Measurements from ENCODE around the gene MYL3.

The MYL3 gene

DNA sequence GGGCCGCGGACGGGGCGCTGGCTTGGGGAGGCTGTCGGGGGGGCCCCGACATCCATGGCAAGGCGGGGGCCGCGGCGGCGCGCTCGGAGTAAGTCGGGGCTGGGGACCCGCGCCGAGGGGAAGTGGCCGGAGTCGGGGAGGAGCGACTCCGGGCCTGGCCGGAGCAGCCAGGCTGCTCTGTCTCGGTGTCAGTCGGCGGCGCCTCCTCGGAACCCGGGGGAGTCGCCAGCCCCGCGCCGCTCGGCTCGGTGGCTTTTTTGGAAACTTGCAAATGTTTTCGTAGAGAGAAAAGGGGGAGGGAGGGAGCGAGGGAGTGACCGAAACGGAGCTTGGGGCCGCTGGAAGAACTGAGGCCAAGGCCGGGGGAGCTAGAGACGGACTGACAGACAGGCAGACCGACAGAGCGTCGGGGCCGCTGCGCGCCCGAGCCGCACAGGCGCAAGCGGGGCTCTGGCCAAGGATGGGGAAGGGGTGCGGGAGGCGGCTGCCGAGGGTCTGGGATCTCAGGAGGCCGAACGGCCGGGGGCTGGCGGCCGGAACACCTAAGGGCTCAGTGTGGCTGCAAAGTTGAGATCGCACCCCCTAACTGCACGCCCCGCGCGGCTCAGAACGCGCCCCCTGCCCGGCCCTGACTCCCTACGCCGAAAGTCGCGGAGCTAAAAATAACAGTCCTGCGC, 19.3 kb upstream of the MYL3 start:
- H3K4me1 ChIP-seq (ENCODE audit: insufficient read depth, low read length): peaks cover 26% of the 10 kb centered on the region
- H3K9me3 ChIP-seq (ENCODE audit: control insufficient read depth, insufficient read depth, low read length): no peaks in the 10 kb centered on the region
- no peaks in the 10 kb centered on the region for H3K36me3 ChIP-seq (ENCODE audit: insufficient read depth, low read length)
- peak overlapping the region; percentile 66; the same call in 1 of the 2 replicates for H3K9ac ChIP-seq (ENCODE audit: low read depth, low read length)

DNA sequence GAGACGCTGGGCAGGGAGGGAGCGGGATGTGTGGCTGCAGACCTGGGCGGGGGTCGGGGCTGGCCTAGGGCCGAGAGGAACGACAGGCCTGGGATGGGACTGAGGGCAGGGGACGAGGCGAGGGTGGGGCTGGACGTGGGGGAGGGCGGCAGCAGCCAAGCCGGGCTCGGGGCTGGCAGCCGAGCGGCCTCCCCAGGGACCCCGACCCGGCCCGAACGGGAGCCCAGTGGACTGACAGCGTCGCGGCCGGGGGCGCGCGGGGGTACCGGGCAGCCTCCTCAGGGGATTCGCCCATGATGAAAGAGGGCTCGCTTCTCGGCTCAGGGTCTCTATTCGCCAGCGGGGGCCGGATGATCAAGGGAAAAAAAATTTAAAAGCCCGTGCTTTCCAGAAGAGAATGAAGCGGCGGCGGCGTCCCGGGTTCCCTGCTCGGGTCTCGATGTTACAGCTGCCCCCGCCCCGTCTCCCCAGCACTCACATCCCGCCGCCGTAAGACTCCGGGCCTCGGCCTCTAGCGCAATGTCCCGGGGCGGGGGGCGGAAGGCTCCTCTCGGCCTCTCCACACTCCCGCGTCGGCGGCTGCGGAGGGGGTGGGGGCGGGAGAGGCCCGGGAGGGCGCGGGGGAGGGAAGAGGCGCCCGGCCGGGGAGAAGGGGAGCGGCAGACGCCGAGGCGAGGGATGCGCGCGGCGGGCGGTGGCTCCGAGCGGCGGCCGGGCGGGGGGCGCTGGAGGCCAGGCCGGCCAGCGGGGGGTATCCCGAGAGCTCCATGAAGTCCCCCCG, 18.5 kb upstream of the MYL3 start:
- Histone ChIP-seq H3K36me3 (ENCODE audit: insufficient read depth, low read length) (no peaks in the 10 kb centered on the region), H3K4me1 (ENCODE audit: insufficient read depth, low read length) (peaks cover 23% of the 10 kb centered on the region; the same call in 1 of the 2 replicates), H3K9ac (ENCODE audit: low read depth, low read length) (peak overlapping the region; percentile 66; the same call in 1 of the 2 replicates), H3K9me3 (ENCODE audit: control insufficient read depth, insufficient read depth, low read length) (no peaks in the 10 kb centered on the region)

DNA sequence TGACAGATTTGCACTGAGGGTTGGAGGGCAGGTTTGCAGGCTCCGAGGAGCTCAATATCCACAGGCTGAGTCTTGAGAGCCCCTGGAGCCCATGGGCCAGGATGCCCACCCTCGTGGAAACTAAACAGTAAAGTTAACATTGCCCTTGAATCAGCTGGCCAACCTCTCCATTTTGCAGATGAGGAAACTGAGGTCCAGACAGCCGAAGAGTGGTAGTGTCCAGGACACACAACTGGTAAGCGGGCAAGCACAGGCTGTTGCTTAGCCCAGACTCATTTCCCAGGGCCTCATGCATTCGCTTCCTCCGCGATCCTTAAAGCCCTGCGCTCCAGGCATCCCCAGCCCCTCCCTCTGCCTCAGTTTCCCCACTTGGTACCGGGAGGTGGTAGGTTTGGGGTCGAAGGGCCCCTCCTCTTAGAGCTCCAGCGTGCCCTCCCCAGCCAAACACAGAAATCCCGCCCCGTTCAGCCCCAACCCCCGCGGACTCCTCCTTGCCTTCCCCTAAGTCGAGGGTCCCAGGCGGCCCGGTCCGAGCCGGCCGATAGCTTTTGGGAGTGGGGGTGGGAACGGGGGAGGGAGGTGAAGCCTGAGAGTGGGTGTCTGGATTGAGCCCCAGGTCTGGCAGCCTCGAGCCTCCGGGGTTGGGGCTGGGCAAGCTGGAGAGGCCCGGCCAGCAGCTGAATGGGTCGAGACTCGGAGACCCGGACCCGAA, 17.8 kb upstream of the MYL3 start:
- peak overlapping the region; percentile 52; the same call in 1 of the 2 replicates for H3K9ac ChIP-seq (ENCODE audit: low read depth, low read length)
- H3K4me1 ChIP-seq (ENCODE audit: insufficient read depth, low read length): peaks cover 23% of the 10 kb centered on the region; the same call in 1 of the 2 replicates
- H3K36me3 ChIP-seq (ENCODE audit: insufficient read depth, low read length): no peaks in the 10 kb centered on the region
- H3K9me3 ChIP-seq (ENCODE audit: control insufficient read depth, insufficient read depth, low read length): no peaks in the 10 kb centered on the region

DNA sequence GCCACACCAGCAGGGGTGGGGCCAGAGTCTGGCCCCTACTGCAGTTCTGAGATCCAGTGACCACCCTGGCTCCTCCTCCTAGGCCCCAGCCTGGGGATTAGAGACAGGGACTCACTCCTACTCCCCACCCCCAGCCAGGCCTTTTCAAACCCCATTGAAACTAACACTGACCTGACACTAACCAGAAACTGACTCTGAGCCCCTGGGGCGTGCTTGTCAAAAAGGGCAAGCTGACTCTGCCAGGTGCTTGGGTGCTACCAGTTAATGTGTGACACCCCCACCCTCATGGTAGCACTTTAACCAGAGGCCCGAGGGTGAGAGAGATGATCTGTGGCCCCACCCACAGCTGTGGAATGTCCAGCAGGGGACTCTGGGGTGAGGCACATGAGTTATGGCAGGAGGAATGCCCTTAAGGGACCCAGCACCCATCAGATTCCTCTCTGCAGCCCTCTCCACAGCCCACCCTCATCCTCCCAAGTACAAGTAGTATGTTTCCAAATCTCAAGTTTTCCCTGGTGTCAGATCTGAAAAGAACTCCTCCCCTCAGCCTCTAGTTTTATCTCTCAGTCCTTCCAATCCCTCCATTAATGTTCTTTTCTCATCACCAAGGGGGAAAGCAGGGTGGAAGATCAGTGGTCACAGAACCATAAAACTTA, 15.7 kb upstream of the MYL3 start:
- H3K9ac ChIP-seq (ENCODE audit: low read depth, low read length): no peak overlapping the region
- H3K9me3 ChIP-seq (ENCODE audit: control insufficient read depth, insufficient read depth, low read length): no peaks in the 10 kb centered on the region
- H3K4me1 ChIP-seq (ENCODE audit: insufficient read depth, low read length): peaks cover 8% of the 10 kb centered on the region; the same call in 1 of the 2 replicates
- H3K36me3 ChIP-seq (ENCODE audit: insufficient read depth, low read length): no peaks in the 10 kb centered on the region

DNA sequence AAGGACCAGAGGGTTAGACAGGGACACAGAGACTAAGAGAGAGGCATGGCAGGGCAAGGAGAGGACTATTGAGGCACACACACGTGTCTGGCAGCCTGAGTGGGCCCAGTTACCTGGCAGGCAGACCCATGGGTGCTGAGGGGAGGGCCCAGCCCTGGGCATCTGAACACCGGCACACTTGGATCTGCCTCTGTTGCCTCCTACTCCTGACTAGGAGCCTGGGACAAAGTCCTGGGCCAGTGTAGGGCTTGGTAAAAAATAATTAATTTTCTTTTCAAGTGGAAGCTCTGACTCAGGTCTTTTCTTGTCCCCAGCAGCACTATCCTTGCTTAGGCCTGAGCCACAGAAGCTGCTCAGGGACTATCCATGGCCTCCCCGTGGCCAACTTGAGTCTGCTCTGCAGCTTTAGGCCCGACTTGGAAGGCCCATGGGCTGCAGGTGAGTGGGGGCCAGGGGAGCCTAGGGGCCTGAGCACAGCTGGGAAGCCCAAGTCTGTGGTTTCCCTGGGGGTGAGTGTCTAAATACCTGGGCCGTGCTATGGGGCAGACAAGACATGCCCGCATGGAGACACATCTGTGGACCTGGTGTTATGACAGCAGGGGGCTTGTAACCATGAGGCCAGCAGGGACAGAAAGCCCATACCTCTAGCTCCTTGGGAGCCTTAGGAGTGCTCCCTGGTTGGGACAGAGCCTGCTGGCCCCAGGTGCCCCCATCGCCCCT, 14.3 kb upstream of the MYL3 start, which contains the start of gene PTH1R:
PTH1R (plus strand) TSS at position 316 of the 720 bp plus-strand sequence. CDS start 5,839 bp downstream, outside the sequence.
- peaks cover 3% of the 10 kb centered on the region; the same call in 1 of the 2 replicates for H3K4me1 ChIP-seq (ENCODE audit: insufficient read depth, low read length)
- no peaks in the 10 kb centered on the region for H3K9me3 ChIP-seq (ENCODE audit: control insufficient read depth, insufficient read depth, low read length)
- no peaks in the 10 kb centered on the region for H3K36me3 ChIP-seq (ENCODE audit: insufficient read depth, low read length)
- no peak within 1 kb of the TSS for H3K9ac ChIP-seq (ENCODE audit: low read depth, low read length)

DNA sequence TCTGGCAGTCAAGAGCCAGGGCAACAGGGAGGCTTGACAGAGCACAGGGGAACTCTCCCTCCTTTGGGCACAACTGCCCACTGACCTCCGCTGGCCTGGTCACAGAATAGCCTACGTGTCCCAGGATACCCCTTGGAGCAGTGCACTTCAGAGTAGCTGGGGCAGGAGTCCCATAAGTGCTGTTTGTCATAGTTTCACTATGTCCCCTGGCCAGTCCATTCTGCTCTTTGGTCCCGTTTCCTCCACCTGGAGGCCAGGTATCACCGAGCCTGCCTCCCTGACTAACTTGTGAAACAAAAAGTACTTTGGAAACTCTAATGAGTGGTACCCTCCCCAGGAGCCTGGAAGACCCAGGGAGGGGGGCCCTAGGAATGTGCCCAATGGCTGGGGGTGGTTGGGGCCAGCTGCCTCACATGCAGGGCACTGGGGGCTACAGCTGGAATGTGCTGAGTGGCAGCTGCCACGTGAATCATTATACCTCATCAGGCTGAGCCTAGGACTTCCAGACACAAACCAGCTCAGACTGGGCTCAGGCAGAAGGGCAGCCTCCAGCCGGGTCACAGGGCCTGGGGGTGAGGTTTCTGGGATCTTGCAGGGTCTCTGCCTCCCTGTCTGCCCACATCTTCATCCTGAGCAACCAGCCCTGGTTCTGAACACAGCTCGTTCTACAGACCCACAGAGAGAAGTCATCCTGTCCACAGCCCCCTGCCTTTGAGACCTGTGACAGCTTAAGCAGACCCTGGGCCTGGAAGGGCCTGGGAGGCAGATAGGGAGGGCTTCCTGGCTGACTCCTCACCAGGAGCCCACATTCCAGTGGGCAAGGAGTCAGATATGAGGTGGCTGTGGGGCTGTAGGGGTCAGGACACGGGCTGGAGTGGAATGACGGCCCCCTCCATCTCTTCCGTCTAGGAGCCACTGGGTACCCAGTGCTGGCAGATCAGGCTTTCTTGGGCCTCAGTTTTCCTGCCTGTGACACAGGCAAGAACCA, 13.4 kb upstream of the MYL3 start:
- peaks cover 3% of the 10 kb centered on the region; the same call in 1 of the 2 replicates for H3K4me1 ChIP-seq (ENCODE audit: insufficient read depth, low read length)
- H3K9me3 ChIP-seq (ENCODE audit: control insufficient read depth, insufficient read depth, low read length): no peaks in the 10 kb centered on the region
- H3K9ac ChIP-seq (ENCODE audit: low read depth, low read length): no peak overlapping the region
- H3K36me3 ChIP-seq (ENCODE audit: insufficient read depth, low read length): no peaks in the 10 kb centered on the region

DNA sequence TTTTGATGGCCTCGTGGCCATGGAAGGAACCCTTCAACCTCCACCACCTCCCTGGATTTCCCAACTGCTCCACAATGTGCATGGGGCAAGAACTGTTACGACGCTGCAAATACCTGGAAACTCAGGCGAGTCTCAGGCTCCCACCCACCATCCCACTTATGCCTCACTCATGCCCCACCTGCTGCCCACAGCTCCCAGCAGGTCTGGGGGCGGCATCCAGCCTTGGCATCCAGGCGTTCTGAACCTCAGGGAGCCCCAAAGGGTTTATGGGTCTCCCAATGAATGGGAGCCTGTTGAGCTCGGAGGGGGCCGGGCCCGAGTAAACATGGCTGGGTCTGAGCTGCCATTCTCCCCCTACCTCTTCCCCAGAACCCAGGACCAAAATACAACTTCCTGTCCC, 12.3 kb upstream of the MYL3 start:
- H3K4me1 ChIP-seq (ENCODE audit: insufficient read depth, low read length): peaks cover 3% of the 10 kb centered on the region; the same call in 1 of the 2 replicates
- H3K9me3 ChIP-seq (ENCODE audit: control insufficient read depth, insufficient read depth, low read length): no peaks in the 10 kb centered on the region
- H3K36me3 ChIP-seq (ENCODE audit: insufficient read depth, low read length): no peaks in the 10 kb centered on the region
- no peak overlapping the region for H3K9ac ChIP-seq (ENCODE audit: low read depth, low read length)

DNA sequence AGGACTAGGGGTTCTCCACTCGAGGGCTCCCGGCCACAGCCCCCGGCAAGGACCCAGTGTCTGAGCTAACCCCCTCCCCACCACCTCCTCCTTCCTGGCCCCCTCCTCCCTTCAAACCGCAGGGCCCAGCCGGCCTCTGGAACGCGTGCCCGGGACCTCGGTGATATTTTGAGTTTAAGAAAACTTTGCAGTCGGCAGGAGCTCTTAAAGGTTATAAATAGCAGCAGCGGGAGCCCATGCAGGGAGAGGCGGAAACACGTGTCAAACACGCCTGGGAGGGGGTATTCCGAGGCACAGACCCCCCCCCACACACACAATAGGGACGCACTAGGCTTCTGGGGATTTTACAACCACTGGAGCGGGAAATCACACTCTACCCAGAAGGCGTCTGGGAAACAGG, 11.2 kb upstream of the MYL3 start:
- H3K9ac ChIP-seq (ENCODE audit: low read depth, low read length): no peak overlapping the region
- H3K9me3 ChIP-seq (ENCODE audit: control insufficient read depth, insufficient read depth, low read length): no peaks in the 10 kb centered on the region
- H3K4me1 ChIP-seq (ENCODE audit: insufficient read depth, low read length): peaks cover 3% of the 10 kb centered on the region; the same call in 1 of the 2 replicates
- no peaks in the 10 kb centered on the region for H3K36me3 ChIP-seq (ENCODE audit: insufficient read depth, low read length)

DNA sequence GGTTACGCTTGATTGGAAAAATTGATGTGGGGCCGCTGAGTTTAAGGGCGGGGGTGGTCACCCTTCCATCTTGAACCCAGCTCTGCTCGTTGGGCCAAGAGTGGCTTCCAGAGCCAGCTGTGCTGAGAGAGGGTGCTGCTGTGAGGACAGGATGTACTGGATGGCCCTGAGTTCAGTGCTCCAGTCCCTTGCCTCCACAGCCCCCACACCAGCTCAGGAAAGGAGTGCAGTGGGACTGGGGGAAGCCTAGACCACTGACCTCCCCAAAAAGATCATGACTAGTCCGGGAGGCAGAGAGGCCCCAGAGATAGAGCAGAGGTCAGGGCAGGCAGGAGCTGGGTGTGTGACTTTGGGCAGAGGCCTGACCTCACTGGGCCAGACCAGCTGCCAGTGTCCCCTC, 10.3 kb upstream of the MYL3 start:
- Histone ChIP-seq H3K9ac (ENCODE audit: low read depth, low read length) (no peak overlapping the region), H3K9me3 (ENCODE audit: control insufficient read depth, insufficient read depth, low read length) (no peaks in the 10 kb centered on the region), H3K36me3 (ENCODE audit: insufficient read depth, low read length) (no peaks in the 10 kb centered on the region), H3K4me1 (ENCODE audit: insufficient read depth, low read length) (no peaks in the 10 kb centered on the region; the same call in 1 of the 2 replicates)

DNA sequence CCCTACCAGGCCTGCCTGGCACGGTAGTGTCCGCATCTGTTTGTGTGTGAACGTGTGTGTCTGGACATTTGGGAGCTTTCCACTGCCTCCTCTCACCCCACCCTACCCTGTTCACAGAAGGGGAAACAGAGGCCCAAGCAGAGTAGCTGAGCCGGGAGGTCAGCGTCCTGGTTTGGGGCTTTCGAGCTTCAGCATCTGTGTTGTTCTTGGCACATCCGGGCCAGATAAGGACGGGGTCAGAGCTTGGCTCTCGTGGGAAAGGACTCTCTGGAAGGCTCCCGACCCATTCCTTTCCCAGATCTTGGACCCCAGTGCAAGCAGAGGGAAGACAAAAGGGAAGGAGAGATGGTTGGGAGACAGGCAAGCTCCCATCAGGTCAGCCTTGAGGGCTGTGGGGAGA, 8.0 kb upstream of the MYL3 start:
- H3K9me3 ChIP-seq (ENCODE audit: control insufficient read depth, insufficient read depth, low read length): no peaks in the 10 kb centered on the region
- no peaks in the 10 kb centered on the region for H3K4me1 ChIP-seq (ENCODE audit: insufficient read depth, low read length)
- H3K9ac ChIP-seq (ENCODE audit: low read depth, low read length): no peak overlapping the region
- H3K36me3 ChIP-seq (ENCODE audit: insufficient read depth, low read length): no peaks in the 10 kb centered on the region

DNA sequence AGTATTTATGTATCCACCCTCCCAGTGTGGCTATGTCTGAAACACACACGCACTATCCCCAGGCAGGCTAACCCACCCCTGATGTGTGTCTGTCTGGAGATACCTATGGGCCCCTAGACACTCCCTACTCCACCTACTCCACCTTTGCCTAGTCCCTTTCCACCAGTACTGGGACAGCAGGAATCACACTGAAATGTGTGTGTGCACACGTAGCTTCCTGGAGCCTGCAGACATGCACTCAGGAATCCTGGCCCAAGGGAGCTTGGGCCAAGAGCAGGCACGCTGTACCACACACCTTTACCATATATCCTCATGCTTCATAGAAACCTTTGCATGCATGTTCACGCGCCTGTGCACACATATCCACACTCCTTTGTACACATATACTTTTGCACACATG, 7.4 kb upstream of the MYL3 start:
- Histone ChIP-seq H3K9ac (ENCODE audit: low read depth, low read length) (no peak overlapping the region), H3K36me3 (ENCODE audit: insufficient read depth, low read length) (no peaks in the 10 kb centered on the region), H3K4me1 (ENCODE audit: insufficient read depth, low read length) (no peaks in the 10 kb centered on the region), H3K9me3 (ENCODE audit: control insufficient read depth, insufficient read depth, low read length) (no peaks in the 10 kb centered on the region)

DNA sequence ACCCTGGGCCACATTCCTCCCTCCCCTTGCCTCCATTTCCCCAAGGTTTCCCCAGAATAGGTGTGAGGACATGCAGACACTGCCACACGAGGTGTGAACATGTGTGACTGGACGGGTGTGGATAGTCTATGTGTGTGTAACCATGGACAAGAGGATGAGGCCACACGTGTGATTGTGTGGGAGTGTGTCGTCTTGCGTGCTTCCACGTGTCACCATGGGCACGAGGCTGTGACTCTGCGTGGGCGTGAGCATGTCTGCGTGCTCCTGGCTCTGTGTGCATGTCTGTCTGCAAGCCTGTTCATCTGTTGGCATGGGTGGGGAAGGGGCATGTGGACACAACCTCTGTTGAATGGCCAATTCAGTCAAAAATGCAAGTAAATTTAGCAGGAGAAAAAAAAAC, 6.2 kb upstream of the MYL3 start:
- no peaks in the 10 kb centered on the region for H3K9me3 ChIP-seq (ENCODE audit: control insufficient read depth, insufficient read depth, low read length)
- no peaks in the 10 kb centered on the region for H3K36me3 ChIP-seq (ENCODE audit: insufficient read depth, low read length)
- no peak overlapping the region for H3K9ac ChIP-seq (ENCODE audit: low read depth, low read length)
- H3K4me1 ChIP-seq (ENCODE audit: insufficient read depth, low read length): no peaks in the 10 kb centered on the region

DNA sequence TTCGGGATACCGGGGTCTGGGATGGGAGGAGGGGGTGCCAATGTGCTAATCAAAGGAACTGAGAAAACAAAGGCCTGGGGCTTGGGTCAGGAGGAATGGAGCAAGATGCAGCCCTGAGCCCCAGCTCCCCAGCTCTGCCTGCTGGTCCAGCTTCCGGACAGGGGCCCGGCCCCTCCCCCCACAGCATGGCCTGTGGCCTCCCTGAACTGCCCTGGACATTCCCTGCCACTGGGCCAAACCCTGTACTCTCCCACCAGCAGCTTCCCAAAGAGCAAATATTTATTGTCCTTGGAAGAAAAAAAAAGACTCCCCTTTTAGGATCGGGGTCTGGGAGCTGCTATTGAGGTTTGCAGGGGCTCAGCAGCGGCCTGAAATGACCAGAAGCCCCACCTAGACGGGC, 5.7 kb upstream of the MYL3 start:
- H3K9me3 ChIP-seq (ENCODE audit: control insufficient read depth, insufficient read depth, low read length): no peaks in the 10 kb centered on the region

More for the DNA sequence above, 5.7 kb upstream of the MYL3 start:
- H3K4me1 ChIP-seq (ENCODE audit: insufficient read depth, low read length): no peaks in the 10 kb centered on the region
- H3K9ac ChIP-seq (ENCODE audit: low read depth, low read length): no peak overlapping the region
- H3K36me3 ChIP-seq (ENCODE audit: insufficient read depth, low read length): no peaks in the 10 kb centered on the region

Measured in ES-I3 (cell line).